A549 (cell line): Measurements from ENCODE around the gene SAA2.

Experiments used
- EP300 ChIP-seq, 2 experiments: fragments of >200 bp; sonication (Bioruptor Twin); formaldehyde crosslinking; IDR thresholded peaks; 2 replicates in 1 of 2; 3 replicates in 1 of 2; pipeline ENCODE4 v1.6.1; 2016 to 2017
- GATA3 ChIP-seq: IDR thresholded peaks from 2 replicates; pipeline ENCODE4 v1.6.1; 2012; ENCODE audit warnings: borderline replicate concordance
- RNF2 ChIP-seq: fragments of 200-600 bp; sonication (generic); IDR thresholded peaks from 2 replicates; pipeline ENCODE4 v1.6.1; 2016; ENCODE audit warnings: low read depth, mild to moderate bottlenecking, antibody characterized with exemption, moderate library complexity, borderline replicate concordance
- SREBF2 ChIP-seq: fragments of 450-650 bp; IDR thresholded peaks from 2 replicates; pipeline ENCODE4 v1.6.1; 2014; ENCODE audit warnings: mild to moderate bottlenecking, moderate library complexity
- USF2 ChIP-seq: fragments of 450-650 bp; IDR thresholded peaks from 2 replicates; pipeline ENCODE4 v1.6.1; 2014; ENCODE audit warnings: antibody characterized with exemption

GRCh38 chr11:18261721-18262120, 13.3 kb upstream of the SAA2 start:
- TF ChIP-seq SREBF2 (no peak), USF2 (no peak), RNF2 (no peak), GATA3 (no peak), EP300 (IDR thresholded peaks at IDR 0.05) (no peak)
